KOPT-K1 (cell line): ENCODE data around the gene PTGES.

Source experiments
- H3K27ac ChIP-seq: fragments of 200-600 bp; sonication (generic); 2 replicates; pipeline ENCODE4 v1.5.1; 2016; ENCODE audit warnings: antibody characterized with exemption, mild to moderate bottlenecking, low read depth, low read length; ENCODE audit not compliant: poor library complexity, severe bottlenecking
- H3K36me3 ChIP-seq: fragments of 200-600 bp; sonication (generic); 2 replicates; pipeline ENCODE4 v1.5.1; 2017; ENCODE audit warnings: antibody characterized with exemption, mild to moderate bottlenecking, low read length, moderate library complexity; ENCODE audit not compliant: insufficient read depth
- H3K9me3 ChIP-seq: fragments of 200-600 bp; sonication (generic); 2 replicates; pipeline ENCODE4 v1.5.1; 2017; ENCODE audit warnings: antibody characterized with exemption, low read length, mild to moderate bottlenecking; ENCODE audit not compliant: insufficient read depth, poor library complexity, severe bottlenecking

The PTGES gene

DNA sequence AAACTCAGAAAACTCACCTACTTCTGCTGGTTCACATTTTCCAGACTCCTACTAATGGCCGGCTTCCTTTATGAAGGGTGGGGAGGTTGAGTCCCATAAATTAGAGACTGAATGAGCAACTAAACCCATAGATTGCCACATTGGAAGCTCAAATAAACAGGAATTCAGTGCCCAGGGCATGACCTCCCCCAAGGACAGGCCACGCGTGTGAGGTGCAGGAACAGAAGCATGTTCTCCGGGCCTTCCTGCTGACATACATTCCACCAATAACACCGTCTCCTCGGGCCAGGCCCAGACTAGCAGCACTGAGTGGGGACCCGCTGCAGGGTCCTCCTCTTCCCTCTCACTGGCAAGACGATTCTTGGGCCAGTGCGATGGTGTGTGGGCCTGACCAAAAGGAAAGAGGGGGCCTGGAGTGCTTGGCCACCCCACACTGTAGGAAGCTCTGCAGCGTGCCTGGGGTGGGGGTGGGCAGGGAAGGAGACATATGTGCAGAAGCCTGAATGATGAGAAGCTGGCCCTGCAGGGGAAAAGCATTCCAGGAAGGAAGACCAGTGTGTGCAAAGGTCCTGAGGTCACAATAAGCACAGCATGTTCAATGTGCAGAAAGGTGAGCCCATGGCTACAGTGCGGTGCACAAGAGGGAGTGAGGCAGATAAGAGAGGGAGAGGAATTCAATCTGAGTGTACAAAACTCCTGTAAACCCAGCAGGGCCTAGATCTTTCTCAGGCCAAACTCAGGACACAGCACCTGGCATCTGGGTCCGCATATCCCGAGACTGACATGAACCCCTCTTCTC is 12.0 kb downstream of the PTGES start:
- Histone ChIP-seq H3K27ac (no peak overlapping the region), H3K36me3 (no peaks in the 10 kb centered on the region), H3K9me3 (no peaks in the 10 kb centered on the region)

DNA sequence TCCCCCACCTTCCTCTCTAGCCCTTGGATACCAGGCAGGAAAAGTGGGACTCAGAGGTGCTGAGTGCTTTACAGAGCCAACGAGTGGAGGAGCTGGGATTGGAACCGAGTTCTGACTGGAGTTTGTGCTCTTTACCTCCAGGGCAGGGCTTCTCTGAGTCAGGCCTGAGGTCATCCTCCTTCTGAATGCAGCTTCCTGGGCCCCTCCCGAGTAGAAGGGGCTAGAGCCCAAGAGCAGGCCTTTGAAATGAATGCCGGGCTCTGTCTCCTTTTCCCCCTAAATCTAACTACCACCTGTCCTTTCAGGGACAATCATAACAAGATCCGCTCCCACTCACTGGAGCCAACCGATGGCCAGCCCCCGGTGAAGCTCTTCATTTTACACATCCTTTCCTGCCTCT is 12.7 kb downstream of the PTGES start:
- no peaks in the 10 kb centered on the region for H3K36me3 ChIP-seq
- H3K27ac ChIP-seq: no peak overlapping the region
- H3K9me3 ChIP-seq: no peaks in the 10 kb centered on the region

DNA sequence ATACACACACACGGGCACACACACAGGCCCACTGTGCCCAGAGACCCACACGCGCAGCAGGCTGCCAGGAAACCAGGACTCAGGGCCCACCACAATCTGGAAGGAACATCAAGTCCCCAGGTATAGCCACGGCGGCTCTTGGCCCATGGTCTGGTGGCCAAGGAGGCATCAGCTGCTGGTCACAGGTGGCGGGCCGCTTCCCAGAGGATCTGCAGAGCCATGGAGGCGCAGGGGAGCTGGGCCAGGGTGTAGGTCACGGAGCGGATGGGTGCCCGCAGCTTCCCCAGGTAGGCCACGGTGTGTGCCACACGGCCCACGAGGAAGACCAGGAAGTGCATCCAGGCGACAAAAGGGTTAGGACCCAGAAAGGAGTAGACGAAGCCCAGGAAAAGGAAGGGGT is 13.4 kb downstream of the PTGES start:
- Histone ChIP-seq H3K27ac (no peak overlapping the region), H3K36me3 (no peaks in the 10 kb centered on the region), H3K9me3 (no peaks in the 10 kb centered on the region)

DNA sequence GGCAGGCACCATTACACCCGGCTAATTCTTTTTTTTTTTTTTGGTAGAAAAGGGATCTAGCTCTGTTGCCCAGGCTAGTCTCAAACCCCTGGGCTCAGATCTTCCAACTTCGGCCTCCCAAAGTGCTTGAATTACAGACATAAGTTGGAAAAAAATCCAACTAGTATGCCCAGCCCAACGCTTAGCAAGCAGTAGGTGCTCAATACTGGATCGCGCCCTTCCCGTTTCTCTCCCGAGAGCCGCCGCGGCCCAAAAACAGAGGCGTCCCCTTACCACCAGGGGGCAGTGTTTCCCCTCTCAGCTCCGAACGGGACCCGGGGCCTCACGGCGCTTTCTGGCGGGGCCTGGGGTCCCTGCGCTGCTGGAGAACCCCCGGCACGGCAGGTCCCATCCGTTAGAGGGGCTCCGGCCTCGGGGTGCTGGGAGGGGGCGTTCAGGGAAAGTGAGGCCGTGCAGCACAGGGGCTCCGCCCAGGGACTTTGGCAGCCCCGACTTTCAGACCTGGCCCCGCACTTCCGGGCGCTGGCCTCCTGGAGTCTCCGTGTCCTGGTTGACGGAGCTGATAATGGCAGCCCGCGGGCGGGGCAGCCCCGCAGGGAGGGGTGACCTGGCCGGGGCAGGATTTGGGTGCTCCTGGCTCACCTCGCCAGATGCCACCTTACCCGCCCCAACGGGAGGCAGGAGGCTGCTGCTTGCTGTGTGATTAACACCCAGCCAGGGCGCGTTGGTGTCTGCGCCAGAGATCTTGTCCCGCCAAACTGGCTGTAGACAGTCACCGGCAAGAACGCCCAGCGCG is 15.2 kb downstream of the PTGES start:
- H3K36me3 ChIP-seq: no peaks in the 10 kb centered on the region
- H3K27ac ChIP-seq: peak overlapping the region; percentile 43
- no peaks in the 10 kb centered on the region for H3K9me3 ChIP-seq

DNA sequence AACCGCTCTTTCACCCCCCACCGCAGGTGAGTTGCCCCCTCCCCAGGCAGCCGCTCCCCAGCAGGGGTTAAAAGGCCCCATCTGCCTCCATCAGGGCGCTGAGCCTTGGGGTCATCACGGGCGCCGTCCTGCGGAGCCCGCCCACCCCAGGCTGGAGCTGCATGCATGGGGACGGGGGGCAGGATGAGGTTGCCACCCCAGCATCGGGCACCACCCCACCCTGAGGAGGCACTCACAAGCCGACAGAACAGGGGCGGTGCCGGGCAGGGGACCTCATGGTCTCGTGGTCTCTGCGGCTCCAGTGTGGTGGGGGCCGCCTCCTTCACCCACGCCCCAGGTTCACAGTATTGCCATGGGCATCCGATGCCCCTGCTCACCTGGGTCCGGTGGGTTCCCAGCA is 16.5 kb downstream of the PTGES start:
- Histone ChIP-seq H3K9me3 (no peaks in the 10 kb centered on the region), H3K27ac (no peak overlapping the region), H3K36me3 (no peaks in the 10 kb centered on the region)

DNA sequence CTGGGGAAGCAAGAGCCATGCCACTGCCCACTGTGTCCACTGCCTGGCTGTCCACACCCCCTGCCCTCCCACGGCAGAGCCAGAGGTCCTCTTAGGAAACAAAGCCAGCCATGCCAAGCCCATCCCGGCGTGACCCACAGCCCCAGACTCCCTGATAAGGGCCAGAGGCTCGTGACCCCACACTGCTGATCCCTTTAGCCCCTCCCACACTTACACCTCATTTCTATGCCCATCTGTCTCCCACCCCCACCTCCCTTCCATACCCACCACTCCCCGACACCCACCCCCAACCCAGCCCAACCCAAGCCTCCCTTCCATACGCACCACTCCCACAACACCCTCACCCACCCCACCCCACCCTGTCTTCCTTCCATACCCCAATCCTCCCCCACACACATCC is 17.3 kb downstream of the PTGES start:
- Histone ChIP-seq H3K27ac (no peak overlapping the region), H3K9me3 (no peaks in the 10 kb centered on the region), H3K36me3 (no peaks in the 10 kb centered on the region)

DNA sequence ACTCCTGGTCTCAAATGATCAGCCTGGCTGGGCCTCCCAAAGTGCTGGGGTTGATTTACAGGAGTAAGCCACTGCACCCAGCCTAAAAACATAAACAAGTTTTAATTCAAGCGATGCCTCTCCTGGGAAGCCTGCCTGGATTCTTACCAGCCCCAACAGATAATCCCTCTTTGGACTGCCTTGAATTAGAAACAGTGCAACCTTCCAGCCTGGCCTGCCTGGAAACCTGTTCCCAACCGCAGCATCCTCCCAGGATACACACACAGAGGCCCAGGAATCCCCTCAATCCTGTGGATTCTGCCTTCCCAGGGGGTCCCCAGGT is 19.2 kb downstream of the PTGES start:
- H3K9me3 ChIP-seq: no peaks in the 10 kb centered on the region
- H3K27ac ChIP-seq: no peak overlapping the region
- H3K36me3 ChIP-seq: no peaks in the 10 kb centered on the region

DNA sequence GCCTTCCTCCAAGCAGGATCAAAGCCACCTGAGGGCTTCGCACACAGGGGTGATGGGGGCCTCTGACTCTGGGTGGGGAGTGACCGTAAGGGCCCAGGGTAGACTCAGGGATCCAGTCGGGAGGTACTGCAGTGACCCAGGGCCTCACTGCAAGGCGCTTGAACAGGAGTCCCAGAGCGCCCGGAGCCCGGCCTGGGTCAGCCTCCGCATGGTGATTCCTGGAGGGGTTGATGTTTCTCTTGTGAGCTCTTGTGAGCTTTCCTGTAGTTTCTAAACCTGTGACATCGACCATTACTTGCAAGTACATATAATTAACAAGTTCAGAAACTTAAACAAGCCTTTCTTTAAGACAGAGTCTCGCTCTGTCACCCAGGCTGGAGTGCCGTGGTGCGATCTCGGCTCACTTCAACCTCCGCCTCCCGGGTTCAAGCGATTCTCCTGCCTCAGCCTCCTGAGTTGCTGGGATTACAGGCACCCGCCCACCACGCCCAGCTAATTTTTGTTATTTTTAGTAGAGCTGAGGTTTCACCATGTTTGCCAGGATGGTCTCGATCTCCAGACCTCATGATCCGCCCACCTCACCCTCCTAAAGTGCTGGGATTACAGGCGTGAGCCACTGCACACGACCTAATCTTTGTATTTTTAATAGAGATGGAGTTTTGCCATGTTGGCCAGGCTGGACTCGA is 19.8 kb downstream of the PTGES start:
- no peaks in the 10 kb centered on the region for H3K9me3 ChIP-seq
- no peak overlapping the region for H3K27ac ChIP-seq
- H3K36me3 ChIP-seq: no peaks in the 10 kb centered on the region

DNA sequence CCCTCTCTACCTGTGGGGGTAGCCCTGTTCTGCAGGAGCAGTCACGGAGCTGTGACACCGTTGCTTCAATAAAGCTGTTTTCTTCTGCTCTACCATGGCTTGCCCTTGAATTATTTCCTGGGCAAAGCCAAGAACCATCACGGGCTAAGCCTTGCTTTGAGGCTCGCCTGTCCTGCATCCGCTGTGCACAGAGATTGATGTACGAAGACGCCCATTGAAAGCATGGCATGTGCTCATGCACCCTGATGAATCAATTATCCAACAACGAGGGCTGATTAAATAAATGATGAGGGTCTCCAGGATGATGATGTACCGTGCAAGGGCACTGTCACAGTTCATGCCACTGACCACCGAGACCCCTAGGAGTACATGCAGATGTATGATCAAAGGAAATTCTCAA is 20.7 kb downstream of the PTGES start:
- no peaks in the 10 kb centered on the region for H3K36me3 ChIP-seq
- no peak overlapping the region for H3K27ac ChIP-seq
- no peaks in the 10 kb centered on the region for H3K9me3 ChIP-seq

DNA sequence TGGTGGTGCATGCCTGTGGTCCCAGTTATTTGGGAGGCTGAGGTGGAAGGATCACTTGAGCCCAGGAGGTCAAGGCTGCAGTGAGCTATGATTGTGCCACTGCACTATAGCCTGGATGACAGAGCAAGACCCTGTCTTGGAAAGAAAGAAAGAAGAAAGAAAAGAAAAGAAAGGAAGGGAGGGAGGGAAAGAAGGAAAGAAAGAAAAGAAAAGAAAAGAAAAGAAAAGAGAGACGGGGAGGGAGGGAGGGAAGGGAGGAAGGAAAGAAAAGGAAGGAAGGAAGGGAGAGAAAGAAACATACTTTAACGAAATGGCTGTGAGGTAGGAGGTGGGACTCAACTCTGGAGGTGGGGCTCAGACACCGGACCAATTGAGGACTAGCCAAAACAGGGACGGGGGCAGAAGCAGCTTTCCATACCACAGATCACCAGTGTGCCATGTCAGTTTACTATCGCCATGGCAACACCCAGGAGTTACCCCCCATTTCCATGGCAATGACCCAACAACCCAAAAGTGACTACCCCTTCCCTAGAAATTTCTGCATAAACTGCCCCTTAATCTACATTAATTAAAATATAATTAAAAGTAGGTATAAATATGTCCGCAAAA is 21.3 kb downstream of the PTGES start:
- no peaks in the 10 kb centered on the region for H3K36me3 ChIP-seq
- H3K27ac ChIP-seq: no peak overlapping the region
- H3K9me3 ChIP-seq: no peaks in the 10 kb centered on the region

DNA sequence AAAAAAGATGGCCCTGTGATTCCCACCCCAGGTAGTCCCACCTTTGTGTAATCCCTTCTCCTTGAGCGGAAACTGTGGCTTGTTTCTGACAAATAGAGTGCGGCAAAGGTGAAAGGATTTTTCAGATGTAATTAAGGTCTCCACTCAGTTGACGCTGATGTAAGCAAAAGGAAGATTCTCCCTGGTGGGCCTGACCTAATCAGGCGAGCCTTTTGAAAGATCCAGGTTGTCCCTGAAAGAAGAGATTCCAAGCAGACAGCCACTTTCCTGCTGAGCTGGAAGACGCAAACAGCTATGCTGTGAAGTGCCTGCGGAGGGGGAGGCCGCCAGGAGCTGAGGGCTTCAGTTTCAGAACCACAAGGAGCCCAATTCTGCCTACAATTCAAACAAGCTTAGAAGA is 24.1 kb downstream of the PTGES start:
- Histone ChIP-seq H3K27ac (no peak overlapping the region), H3K36me3 (no peaks in the 10 kb centered on the region), H3K9me3 (no peaks in the 10 kb centered on the region)

DNA sequence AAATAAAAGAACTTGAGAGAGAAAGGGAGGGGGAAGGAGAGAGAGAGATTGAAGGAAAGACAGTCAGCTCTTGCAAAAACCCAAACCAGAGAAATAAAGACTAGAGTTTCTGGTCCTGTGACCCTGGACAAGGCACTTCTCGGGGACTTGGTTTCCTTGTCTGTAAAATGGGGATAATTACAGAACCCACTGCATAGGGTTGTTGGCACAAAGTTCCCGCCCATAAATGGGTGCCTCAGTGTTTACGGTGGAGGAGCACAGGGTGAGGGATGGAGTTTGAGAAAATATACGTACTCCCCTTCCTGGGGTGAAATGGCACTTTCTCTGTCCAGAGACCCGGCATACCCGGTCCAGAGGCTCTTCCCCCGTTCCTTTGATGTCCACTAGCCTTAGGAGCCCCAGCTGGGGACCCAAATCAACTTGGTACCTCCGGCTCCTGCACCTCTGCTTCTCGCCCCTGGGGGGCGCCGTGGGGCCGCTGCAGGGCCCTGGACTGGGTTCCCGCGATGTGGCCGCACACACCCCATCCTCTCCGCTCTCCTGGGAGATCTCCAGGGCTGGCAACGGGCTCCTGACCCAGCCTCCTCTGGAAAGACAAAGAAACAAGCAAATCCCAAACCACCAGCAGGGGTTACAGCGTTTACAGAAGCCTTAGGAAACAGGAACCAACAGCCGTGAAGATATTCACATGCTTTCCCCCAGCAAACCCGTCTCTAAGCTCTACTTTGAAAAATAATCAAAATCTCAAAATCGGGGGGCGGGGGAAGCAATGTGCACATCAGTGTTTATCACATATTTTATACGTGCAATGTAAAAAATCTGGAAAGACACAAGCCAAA is 26.3 kb downstream of the PTGES start:
- Histone ChIP-seq H3K36me3 (no peaks in the 10 kb centered on the region), H3K9me3 (no peaks in the 10 kb centered on the region), H3K27ac (no peak overlapping the region)

DNA sequence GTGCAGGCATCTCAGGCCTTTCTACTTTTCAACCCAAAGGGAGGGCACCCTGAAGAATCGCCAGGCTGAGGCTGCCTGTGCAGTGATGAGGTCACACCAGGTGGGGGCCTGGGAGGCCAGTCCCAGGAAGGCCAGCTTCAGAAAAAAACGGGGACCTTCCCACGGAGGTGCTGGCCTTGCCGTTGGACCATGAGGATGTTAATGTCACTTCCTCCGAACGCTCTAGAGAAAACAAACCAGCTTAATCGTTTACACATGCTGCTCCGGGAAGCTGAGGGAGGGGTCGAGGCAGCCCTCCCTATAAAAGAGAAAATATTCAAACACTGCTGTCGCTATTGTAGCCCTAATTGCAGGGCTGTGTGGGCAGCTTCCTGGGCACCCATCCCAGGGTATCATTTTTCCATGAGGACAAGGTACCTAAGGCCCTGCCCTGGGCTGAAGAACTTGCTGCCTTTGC is 27.0 kb downstream of the PTGES start:
- Histone ChIP-seq H3K9me3 (no peaks in the 10 kb centered on the region), H3K36me3 (no peaks in the 10 kb centered on the region), H3K27ac (no peak overlapping the region)

DNA sequence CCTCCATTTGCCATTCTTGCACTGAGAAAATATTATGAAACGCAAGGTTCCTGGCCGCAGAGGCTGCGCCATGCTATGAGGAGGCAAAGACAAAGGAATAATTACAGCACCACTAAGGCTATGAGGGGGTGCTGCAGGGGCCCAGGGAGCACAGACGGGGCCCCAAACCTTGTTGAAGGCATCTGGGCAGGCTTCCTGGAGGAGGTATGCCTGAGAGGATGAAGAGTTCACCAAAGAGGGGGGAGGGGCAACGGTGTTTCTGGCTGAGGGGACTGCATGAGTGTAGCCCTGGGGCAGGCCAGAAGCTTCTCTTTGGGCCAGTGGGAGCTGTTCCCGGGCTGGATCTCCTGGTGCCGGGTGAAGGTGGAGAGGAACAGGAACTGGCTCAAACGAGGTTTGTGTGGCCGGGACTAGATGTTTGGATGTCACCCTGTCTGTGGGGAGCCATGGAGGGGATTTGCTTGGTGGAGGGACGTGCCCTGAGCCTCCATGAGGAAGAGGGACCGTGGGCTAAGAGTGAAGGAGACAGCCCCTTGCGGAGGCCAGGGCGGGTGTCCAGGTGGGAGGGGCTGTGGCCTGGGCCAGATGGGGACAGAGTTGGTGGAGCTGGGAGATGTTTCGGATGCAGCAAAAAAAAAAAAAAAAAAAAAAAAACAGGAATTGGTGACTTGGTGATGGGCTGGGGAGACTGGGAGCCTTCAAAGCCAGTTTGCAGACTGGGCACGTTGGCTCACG is 28.2 kb downstream of the PTGES start:
- Histone ChIP-seq H3K27ac (no peak overlapping the region), H3K36me3 (no peaks in the 10 kb centered on the region), H3K9me3 (no peaks in the 10 kb centered on the region)
